GM11168 (cell line): ENCODE data around the gene THRA.

Experiments
- in situ Hi-C: fragments of 300-500 bp; cut with MboI; formaldehyde crosslinking; loops from one replicate; pipeline ENCODE4 v1.12.0; 2022; ENCODE audit warnings: low sequenced_read_pairs; ENCODE audit not compliant: unreplicated experiment

The THRA gene

DNA sequence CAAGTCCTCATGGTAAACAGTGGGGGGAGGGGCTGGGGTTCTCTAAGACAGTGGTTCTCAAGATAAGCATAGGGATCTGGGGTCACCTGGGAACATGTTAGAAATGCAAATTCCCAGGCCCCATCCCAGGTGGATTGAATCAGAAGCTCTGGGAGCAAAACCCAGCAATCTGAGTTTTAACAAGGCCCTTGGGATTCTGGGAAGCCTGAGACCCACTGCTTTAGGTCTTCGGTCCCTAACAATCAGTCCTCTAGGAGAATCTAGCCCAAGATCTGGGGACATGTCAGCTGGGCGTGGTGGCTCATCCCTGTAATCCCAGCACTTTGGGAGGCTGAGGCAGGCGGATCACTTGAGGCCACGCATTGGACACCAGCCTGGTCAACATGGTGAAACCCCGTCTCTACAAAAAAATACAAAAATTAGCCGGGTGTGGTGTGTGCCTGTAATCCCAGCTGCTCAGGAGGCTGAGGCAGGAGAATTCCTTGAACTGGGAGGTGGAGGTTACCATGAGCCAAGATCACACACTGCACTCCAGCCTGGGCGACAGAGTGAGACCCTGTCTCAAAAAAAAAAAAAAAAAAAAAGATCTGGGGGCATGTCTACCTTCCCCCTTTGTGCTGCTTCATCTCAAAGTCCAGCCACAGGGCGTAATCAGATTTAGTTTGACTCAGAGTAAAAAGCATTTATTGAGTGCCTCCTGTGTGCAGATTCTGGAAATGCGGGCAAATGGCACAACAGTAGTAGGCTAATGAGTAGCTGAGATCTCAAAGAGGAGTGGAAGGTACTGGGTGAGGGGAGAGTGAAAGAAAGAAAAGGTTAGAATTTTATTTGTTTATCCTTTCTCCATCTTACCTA, 46.4 kb downstream of the THRA start:
- in situ Hi-C loops, result no loop called here

DNA sequence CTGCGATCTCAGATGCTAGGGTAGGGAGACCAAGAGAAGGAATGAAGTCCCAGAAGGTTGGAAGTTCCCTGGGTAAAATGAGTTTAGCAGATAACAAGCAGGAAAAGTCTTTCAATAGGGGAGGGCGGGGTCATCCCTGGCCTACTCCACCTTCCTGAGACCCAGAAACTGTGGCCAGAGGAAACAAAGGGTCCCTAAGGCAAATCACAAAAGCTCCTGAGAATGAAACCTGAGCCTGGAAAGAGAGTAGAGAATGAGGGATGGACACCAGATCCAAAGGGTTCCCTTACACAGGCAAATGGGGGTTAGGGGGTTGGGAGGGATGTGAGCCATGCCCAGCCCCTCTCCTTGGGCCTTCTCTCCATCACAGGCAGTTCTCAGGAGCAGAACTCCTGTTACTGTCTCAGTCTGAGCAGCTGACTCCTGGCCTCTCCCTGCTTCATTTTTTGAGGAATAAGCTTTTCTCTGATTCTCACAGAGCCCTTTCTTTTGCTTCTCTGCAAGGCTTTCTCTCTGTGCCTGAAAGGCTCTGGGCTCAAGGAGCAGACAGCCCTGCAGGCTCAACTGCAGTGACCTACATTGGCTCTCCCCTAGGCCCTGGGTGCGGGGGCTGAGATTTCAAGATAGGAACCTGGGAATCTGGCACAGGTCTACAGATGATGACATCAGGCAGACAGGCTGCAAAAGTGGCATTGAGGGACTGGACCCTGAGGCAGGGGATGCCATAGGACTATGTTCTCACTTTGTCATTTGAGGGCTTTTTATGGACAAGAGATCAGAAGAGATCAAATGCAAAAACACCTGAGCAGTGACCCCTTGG, 47.5 kb downstream of the THRA start:
- in situ Hi-C loops, result no loop called here

DNA sequence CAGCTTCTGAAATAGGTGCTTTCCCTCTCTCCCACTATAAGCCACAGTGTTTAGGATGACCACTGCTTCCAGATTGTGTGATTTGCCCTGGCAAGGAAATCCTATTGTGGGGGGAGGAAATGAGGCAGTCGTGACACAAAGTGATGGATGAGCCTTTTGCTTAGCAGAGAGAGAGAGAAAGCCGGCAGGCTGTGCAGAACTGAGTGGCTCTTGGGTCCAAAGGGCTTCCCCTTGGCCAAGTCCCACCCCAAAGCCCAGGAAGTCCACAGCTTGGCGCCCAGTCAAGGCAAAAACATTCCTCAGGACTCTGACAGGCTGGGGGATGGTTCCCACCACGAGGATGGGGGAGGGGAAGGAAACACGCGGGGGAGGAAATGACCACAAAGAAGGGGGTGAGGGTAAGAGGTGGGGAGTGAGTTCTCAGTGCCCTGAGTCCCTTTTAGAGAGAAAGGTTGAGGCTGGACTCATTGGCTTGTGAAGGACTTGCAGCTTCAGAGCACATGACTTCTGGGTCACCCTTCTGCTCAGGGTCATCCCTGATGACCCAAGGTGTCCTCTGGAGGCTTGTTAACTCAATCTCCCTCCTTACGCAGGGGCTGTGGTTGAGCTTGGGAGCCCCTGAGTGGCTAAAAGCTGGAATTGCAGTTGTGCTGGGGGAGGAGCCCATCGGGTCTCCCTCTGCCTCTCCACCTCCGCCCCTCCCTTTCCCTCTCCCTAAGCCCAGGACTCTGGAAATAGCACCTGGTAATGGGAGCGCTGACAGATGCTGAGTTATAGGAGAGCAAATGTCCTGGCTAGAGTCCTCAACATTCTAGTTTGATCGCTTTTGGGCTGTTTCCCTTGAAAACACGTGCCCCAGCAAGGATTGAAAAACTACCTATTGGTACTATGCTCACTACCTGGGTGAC, 48.7 kb downstream of the THRA start:
- in situ Hi-C loops, result no loop called here

DNA sequence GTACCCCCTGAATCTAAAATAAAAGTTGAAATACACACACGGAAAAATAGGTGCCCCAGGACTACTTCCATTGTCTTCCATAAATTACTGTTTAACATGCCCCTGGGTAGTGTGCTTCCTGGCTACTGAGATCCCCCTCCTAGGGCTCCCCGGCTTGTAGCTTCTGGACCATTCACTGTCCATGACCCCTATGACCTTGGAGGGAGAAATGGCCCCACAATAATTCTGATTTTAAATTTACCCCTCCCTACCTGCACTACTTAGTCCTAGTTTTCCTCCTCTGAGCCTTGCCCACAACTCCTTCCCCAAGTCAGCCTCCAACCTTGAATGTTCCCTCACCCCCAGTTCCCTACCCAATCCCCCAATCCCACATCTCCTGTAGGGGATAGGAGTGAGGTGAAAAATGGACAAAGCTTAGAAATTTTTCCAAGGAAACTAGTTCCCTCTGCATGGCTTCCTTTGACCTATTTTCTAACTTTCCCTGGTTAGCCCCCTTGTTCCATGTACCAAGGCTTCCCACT, 49.5 kb downstream of the THRA start:
- in situ Hi-C loops, result no loop called here

DNA sequence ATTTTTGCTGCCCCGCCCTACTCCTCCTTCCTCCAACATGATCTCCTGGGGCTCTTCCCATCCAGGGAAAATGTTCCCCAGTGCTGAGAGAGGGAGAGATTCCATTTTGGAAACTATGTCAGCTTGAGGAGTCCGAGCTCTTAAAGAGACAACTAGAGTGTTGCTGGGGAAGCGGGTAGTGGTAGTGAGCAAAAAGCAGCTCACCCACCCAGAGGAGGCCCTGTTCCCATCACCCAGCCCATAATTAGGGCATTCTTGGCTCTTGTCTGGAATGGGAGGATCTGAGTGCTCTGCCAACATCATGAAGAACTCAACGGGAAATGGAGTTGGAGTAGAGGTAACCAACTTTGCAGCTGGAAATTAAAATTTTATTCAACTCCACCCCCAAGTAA, 49.9 kb downstream of the THRA start:
- in situ Hi-C loops, result no loop called here

DNA sequence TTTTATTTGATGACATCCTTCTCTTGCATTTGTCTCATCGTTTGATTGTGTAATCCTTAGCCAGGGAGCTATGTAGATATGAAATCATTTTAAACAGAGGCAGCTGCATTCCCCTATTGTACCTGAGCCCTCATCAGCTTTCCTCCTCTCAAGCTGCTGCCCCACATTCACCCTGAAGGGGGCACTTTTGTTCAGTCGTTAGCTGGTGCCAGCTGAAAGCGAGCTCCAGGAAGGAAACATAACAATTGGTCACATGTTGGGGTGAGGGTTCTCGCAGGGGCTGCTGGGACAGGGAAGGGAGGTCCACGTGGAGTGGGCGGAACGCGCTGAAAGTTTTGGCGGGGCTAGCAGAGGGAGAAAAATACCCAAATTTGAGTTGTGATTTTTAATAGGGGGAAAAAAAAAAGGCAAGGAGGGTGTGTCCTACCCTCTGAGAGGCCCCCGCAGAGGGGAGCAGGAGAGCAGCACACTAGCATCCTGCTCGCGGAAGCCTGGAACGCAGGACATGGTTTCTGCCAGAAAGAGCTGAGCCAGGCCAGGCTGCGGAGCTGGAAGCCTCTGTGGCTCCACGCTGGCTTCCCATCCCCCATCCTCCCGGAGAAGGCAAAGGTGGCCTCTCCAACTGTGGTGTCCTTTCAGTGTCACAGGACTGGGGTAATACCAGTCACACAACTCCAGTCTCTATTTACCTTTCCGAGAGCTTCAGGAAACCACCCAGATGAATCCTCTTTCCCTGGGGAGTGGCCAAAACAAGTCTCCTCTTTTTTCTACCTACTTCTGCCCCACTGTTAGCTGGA, 50.5 kb downstream of the THRA start:
- in situ Hi-C loops, result no loop called here

DNA sequence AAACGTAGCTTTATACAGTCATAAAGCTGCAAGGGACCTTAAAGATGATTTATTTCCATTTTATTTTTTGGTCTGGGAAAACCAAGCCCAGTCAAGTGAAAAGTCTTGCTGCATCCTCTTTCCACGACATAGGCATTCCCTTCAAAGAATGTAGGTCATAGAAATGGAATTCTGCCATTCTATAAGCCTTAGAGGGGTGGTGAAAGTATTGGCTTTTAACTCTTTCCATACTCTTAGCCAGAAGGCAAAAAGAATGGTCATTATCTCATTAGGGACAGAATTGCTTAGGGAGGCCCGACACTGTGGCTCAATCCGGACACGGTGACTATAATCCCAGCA, 51.1 kb downstream of the THRA start:
- in situ Hi-C loops, result no loop called here

DNA sequence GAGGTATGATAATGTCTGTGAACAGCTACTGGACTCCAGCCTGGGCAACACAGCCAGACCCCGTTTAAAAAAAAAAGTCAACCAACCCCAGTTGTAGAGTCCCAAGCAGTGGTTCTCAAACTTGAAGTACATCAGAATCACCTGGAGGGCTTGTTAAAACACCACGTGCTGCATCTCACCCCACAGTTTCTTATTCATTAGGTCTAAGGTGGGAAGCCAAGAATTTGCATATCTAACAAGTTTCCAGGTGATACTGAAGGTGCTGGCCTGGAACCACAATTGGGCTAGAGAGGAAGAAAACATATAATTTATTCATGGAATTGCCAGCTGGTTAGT, 52.3 kb downstream of the THRA start:
- in situ Hi-C loops, result loop anchor here (5.0 kb wide), 1 partner anchor 47 kb away; no protein-coding TSS in a partner anchor

DNA sequence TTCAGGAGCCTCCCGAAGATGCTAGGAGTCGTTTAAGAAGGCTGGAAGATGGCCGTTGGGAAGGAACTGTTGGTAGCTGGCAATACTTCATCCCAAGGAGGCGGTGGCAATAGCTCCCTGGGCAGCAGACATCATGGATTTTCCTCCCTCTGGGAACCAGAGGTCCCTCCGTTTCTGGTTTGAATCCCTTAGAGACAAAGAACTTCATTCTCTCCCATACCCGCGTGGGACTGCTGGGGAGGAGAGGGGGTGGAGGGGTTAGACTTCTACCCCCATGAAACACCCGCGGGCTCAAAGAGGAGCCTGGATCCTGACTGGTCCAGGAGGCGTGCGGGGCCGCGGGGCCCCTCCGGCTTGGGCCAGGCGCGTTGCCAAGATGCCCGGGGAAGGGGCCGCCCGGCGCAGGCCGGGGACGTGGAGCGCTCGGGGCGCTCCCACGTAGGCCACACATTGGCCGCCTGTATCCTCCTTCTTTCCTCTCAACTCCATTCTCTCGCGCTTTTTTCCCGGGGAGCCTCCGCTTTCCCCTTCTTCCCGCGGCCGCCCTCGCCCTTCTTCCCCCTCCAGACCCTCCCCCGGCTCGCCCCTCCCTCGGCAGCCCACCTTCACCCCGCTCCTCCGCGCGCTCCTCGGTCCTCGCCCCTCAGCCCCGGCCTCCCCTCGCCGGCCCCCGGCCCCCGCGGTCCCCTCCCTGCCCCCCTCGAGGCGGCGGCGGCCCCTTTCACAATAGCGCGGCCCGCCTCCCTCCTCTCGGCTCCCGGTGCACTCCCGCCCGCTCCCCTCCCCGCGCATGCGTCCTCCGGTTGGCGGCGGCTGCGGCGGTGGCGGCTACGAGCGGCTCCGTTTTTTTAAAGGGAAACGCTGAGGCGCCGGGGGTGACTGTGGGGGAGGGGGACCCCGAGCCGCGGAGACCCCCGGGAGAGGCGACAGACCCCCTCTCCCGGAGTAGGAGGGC, 58.7 kb downstream of the THRA start, which contains the start of gene MSL1:
Gene MSL1 (plus strand): TSS at position 791 of the 955 bp plus-strand sequence. CDS start 642 bp downstream, outside the sequence.
- in situ Hi-C loops, result no loop called here

DNA sequence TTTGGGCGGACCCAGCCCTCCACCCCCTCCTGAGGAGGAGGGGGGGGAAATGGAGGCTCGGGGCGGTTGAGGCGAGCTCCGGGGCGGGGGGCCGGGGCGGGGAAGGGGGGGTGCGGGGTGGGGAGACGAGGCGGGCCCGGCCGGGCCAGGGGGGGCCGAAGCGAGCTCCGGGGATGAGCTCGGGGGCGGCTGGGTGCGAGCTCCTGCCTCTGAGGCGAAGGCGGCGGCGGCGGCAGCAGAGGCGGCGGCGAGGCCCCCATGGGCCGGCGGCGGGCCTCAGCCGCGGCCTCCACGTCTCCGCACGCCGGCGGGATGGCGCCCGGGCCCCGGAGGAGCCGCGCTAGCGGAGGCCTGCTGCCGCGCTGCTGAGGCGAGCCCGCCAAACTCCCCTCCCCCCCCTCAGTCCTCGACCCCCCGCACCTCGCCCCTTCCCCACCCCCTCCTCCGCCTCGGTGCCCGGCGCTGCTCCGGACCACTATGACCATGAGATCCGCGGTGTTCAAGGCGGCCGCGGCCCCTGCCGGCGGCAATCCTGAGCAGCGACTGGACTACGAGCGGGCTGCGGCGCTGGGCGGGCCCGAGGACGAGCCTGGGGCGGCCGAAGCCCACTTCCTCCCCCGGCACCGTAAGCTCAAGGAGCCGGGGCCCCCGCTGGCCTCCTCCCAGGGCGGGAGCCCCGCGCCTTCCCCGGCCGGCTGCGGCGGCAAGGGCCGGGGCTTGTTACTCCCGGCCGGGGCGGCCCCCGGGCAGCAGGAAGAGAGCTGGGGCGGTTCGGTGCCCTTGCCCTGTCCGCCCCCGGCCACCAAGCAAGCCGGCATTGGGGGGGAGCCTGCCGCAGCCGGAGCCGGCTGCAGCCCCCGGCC, 59.6 kb downstream of the THRA start:
- in situ Hi-C loops, result no loop called here

DNA sequence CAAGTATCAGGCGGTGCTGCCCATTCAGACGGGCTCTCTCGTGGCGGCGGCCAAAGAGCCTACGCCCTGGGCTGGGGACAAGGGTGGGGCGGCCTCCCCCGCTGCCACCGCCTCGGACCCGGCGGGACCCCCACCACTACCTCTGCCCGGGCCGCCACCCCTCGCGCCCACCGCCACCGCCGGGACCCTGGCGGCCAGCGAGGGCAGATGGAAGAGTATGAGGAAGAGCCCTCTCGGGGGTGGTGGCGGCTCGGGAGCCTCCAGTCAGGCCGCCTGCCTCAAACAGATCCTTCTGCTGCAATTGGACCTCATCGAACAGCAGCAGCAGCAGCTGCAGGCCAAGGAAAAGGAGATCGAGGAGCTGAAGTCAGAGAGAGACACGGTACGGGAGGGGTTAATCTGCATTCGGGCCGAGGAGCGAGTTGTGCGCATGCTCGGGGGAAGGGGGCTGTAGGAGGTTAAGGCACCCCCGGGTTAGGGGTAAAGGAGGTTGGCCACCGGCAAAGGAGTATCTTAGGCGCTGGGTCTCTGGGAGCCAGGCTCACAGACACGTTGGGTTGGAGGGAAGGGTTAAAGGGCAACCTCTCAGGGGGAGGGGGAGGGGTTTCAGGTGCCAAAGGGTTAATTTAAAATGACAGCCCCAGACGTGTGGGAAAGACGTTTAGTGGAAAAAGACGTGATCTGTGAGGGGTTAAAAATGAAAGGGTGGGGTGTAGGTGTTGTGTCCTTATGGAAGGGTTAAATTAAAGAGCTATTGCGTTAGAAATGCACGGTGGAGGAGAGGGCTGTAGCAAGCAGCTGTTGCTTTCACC, 60.4 kb downstream of the THRA start:
- in situ Hi-C loops, result no loop called here

DNA sequence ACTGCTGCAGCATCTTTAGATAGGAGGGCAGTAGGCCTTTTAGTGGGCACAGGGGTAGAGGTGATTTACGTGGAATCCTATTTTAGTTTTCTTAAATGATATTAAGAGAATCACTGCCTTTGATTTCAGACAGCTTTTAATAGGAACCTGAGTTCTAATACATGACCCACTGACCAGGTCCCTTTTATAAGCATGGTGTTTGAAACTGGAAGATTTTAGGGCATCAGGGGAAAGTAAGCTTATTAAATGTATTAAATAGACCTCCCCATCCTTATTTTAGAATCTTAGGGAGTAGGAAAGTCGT, 61.0 kb downstream of the THRA start:
- in situ Hi-C loops, result no loop called here

DNA sequence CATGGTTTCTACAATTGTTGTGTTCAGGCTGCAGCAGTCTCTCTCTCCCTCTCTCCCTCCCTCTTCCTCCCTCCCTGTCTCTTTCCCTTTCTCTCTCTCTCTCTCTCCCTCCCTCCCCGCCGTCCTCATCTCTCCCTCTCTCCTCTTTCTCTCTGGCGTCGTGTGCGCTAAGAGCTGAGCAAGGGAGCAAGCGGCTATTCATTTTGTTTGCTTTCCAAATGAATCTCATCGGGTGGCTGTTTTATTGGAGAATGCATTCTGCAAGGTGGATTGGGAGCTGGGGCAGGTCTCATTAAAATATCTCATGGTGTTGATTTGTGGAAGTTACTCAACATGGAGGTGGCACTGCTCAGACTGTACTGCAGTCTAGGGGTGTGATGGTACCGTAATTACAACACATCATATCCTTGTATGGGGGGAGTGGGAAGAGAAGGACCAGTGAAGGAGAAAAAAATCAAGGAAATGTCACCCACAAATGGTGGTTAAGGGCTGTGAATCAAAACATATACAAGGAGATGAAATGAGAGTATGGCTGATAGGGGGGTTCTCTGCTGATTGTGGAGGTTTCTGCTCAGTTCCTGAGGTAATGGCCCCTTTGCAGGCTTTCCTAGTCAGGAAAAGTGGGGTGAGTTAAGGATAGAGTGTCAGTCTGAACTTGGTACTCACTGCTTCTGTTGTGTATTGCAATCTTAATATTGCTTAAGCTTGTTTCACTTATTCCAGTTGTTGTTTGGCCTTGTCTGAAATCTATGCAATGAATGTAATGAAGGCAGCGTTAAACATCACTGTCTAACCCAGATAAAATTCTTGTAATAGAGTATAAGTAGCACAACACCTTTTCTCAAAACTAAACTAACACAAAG, 61.7 kb downstream of the THRA start:
- in situ Hi-C loops, result no loop called here

DNA sequence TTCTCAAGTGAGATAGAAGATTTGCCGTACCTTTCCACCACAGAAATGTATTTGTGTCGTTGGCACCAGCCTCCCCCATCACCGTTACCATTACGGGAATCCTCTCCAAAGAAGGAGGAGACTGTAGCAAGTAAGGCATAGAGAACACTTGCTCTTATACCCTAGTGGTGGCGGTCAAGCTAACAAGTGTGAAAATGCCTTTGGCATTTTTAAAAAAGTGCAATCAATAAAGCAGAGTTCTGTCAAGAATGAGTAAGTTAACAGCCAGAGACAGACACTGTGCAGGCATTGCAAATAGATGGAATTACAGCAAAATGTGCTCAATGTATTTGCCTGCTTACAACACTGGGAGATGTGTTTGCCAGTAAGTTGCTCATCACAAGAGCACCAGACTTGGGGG, 66.7 kb downstream of the THRA start:
- in situ Hi-C loops, result no loop called here

DNA sequence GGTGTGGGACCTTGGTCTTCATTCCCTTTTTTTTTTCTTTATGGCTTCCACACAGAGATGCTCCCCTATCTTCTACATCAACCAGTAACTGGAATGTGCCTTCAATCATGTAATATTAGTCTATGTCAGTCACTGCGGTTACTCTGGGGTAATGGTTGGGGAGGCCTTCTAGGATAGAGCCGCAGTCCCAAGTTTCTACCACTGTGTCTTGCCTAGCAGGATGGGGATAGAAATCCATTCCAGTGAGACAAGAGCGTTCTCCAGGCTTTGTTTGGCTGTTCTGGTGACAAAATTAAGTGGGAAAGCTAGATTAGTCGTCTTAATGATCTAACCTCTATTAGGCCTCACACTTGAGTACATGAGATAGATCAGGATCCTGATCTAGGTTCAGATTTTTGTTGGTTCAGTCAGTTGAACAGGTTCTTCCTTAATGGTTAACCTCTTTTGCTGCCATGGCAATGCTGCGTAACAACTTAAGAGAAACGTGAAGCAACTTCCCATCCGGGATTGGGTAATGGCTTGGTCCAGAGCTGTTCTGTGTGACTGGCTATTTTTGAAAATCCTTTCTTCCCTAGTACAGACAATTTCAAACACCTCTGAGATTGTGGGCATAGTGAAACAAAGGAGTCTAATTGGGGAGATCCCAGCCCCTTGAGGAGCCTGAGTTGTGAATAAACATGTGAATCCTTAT, 67.7 kb downstream of the THRA start:
- in situ Hi-C loops, result no loop called here
